ENCODE data around the gene EPHA10.

EPHA10 gene

DNA sequence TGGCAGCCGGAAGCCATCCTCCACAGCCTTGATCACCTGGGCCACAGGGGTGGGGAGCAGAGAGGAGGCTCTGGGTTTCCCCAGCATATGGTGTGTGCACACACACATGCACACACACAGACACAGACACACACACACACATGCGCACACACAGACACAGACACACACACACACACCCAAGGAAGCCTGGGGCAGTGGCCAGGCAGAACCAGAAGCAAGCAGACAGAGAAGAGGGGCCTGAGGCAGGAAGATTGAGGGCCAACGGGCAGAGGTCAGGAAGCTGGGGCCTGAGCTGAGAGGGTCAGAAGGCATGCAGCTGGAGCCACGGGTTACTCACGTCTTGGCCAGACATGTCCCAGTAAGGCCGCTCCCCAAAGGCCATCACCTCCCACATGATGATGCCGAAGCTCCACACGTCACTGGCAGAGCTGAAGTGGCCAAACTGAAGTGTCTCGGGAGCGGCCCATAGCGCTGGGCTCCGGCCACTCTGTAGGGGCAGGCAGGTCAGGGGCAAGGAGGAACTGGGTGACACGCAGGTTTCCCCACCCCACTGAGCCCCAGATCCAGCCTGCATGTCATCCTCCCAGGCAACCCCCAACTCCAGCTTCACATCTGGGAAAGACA lies 45.2 kb downstream of the EPHA10 start:
- TF ChIP-seq, protein P1, sequence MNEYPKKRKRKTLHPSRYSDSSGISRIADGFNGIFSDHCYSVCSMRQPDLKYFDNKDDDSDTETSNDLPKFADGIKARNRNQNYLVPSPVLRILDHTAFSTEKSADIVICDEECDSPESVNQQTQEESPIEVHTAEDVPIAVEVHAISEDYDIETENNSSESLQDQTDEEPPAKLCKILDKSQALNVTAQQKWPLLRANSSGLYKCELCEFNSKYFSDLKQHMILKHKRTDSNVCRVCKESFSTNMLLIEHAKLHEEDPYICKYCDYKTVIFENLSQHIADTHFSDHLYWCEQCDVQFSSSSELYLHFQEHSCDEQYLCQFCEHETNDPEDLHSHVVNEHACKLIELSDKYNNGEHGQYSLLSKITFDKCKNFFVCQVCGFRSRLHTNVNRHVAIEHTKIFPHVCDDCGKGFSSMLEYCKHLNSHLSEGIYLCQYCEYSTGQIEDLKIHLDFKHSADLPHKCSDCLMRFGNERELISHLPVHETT (tag by site-specific recombination; IDR thresholded peaks at IDR 0.05) = no peak
- TF ChIP-seq ZNF560 (tag by site-specific recombination; IDR thresholded peaks at IDR 0.05; ENCODE audit: borderline replicate concordance) (no peak), ZFHX2 (tag by site-specific recombination; conservative IDR thresholded peaks at IDR 0.05) (no peak), ZNF169 (tag by site-specific recombination; IDR thresholded peaks at IDR 0.05) (no peak), ZNF37A (tag by site-specific recombination; IDR thresholded peaks at IDR 0.05) (no peak)
- TF ChIP-seq, protein P2, sequence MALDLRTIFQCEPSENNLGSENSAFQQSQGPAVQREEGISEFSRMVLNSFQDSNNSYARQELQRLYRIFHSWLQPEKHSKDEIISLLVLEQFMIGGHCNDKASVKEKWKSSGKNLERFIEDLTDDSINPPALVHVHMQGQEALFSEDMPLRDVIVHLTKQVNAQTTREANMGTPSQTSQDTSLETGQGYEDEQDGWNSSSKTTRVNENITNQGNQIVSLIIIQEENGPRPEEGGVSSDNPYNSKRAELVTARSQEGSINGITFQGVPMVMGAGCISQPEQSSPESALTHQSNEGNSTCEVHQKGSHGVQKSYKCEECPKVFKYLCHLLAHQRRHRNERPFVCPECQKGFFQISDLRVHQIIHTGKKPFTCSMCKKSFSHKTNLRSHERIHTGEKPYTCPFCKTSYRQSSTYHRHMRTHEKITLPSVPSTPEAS (tag by site-specific recombination; IDR thresholded peaks at IDR 0.05) = peak; percentile 96
- ChIA-PET POLR2A (no interaction called here), CTCF (no interaction called here)

DNA sequence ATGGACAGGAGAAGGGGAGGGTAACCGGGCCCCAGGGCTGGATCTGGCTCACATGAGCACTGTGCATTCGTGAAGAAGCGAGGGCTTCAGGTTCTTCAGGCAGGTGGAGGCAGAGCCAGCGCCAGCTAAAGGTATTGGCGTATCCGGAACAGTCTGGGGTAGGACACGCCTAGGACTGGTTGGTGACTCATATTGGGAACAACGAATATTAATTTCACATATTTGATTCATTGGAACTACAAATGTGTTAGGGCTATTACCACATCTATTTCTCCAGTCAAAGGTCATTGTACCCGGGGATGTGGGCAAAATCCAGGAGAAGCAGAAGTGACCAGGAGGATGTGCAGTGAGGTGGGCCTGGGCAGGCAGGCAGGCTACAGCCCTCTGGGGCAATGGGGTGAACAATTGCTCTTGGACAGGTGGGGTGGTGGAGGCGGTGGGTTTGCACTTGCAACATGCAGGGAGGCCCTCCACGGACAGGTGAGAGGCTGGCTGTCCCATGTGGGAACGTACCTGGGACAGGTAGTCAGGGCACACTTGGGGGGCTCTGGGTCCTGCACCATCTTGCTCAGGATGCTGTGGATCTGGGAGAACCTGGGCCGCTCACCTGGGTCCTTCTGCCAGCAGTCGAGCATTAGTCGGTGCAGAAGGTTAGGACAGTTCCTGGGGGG lies 45.9 kb downstream of the EPHA10 start:
- ChIA-PET CTCF (interaction anchor here (0.6 kb wide), 1 partner anchor 8 kb away, joined by 4 read pairs; no protein-coding TSS in a partner anchor), POLR2A (no interaction called here)
- no peak for TF ChIP-seq ZNF473 (tag by site-specific recombination; IDR thresholded peaks at IDR 0.05)
- no peaks in the 10 kb centered on the region for H3K9me3 ChIP-seq (ENCODE audit: control insufficient read depth, insufficient read depth, low read depth, low read length)
- H3K4me3 ChIP-seq (ENCODE audit: low read depth, low read length) = no peak overlapping the region
- no peaks in the 10 kb centered on the region for H3K36me3 ChIP-seq (ENCODE audit: control insufficient read depth in 2 of 2, insufficient read depth in 1 of 2, low read length in 2 of 2)
- H3K4me1 ChIP-seq (ENCODE audit: control insufficient read depth, insufficient read depth, low read length) = no peaks in the 10 kb centered on the region
- no peak overlapping the region for H3K27ac ChIP-seq (ENCODE audit: extremely low read depth, low read depth, low read length)

More for the DNA sequence above, 45.2 kb downstream of the EPHA10 start:
- no peaks in the 10 kb centered on the region for H3K4me1 ChIP-seq (ENCODE audit: control insufficient read depth, insufficient read depth, low read length)
- no peak overlapping the region for H3K4me3 ChIP-seq (ENCODE audit: low read depth, low read length)
- H3K27ac ChIP-seq (ENCODE audit: extremely low read depth, low read depth, low read length) = no peak overlapping the region
- H3K36me3 ChIP-seq (ENCODE audit: control insufficient read depth in 2 of 2, insufficient read depth in 1 of 2, low read length in 2 of 2) = no peaks in the 10 kb centered on the region
- H3K9me3 ChIP-seq (ENCODE audit: control insufficient read depth, insufficient read depth, low read depth, low read length) = no peaks in the 10 kb centered on the region

DNA sequence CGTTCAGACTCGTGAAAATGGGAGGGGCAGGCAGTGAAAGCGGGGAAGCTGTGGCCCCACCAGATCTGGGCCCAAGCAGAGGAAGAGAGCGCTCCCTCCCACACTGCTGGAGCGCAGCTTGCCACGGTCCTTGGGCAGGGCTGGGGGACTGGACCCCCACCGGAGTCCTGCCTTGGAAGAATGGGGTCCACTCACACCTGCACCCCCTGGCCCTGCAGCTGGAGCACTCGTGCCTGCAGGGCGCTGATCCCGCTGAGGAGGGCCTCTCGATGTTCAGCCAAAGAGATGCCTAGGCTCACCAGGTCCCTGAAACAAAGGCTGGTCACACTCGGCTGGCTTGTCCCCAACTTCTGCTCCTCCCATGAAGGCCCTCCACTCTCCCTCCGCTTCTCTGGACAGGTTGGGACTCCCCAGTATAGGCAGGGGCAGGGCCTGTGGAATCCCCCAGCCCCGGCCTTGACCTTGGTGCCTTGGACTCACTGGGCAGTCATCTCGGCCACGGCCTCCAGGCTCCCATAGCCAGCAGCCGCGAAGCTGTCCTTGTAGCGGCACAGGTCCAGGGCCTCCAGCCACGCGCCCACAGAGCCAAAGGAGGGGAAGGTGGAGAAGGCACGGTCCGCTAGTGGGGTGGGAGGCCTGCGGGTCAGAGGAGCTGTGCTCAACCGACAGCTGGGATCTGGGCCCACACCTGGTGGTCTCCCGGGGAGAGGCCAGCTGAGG lies 46.6 kb downstream of the EPHA10 start:
- ChIA-PET POLR2A (no interaction called here), CTCF (interaction anchor here (0.6 kb wide), 1 partner anchor 9 kb away, joined by 4 read pairs; no protein-coding TSS in a partner anchor)

More for the DNA sequence above, 46.6 kb downstream of the EPHA10 start:
- H3K9me3 ChIP-seq (ENCODE audit: control insufficient read depth, insufficient read depth, low read depth, low read length) = no peaks in the 10 kb centered on the region
- no peaks in the 10 kb centered on the region for H3K36me3 ChIP-seq (ENCODE audit: control insufficient read depth in 2 of 2, insufficient read depth in 1 of 2, low read length in 2 of 2)
- TF ChIP-seq, protein P3, sequence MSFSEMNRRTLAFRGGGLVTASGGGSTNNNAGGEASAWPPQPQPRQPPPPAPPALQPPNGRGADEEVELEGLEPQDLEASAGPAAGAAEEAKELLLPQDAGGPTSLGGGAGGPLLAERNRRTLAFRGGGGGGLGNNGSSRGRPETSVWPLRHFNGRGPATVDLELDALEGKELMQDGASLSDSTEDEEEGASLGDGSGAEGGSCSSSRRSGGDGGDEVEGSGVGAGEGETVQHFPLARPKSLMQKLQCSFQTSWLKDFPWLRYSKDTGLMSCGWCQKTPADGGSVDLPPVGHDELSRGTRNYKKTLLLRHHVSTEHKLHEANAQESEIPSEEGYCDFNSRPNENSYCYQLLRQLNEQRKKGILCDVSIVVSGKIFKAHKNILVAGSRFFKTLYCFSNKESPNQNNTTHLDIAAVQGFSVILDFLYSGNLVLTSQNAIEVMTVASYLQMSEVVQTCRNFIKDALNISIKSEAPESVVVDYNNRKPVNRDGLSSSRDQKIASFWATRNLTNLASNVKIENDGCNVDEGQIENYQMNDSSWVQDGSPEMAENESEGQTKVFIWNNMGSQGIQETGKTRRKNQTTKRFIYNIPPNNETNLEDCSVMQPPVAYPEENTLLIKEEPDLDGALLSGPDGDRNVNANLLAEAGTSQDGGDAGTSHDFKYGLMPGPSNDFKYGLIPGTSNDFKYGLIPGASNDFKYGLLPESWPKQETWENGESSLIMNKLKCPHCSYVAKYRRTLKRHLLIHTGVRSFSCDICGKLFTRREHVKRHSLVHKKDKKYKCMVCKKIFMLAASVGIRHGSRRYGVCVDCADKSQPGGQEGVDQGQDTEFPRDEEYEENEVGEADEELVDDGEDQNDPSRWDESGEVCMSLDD (tag by site-specific recombination; IDR thresholded peaks at IDR 0.05) = no peak
- TF ChIP-seq, protein P4, sequence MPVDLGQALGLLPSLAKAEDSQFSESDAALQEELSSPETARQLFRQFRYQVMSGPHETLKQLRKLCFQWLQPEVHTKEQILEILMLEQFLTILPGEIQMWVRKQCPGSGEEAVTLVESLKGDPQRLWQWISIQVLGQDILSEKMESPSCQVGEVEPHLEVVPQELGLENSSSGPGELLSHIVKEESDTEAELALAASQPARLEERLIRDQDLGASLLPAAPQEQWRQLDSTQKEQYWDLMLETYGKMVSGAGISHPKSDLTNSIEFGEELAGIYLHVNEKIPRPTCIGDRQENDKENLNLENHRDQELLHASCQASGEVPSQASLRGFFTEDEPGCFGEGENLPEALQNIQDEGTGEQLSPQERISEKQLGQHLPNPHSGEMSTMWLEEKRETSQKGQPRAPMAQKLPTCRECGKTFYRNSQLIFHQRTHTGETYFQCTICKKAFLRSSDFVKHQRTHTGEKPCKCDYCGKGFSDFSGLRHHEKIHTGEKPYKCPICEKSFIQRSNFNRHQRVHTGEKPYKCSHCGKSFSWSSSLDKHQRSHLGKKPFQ (tag by site-specific recombination; IDR thresholded peaks at IDR 0.05) = no peak
- TF ChIP-seq OVOL3 (tag by site-specific recombination; IDR thresholded peaks at IDR 0.05) = no peak
- TF ChIP-seq ZSCAN23 (tag by site-specific recombination; IDR thresholded peaks at IDR 0.05) = no peak
- TF ChIP-seq ZNF747 (tag by site-specific recombination; IDR thresholded peaks at IDR 0.05) = no peak
- no peak for TF ChIP-seq ZNF777 (tag by site-specific recombination; IDR thresholded peaks at IDR 0.05; ENCODE audit: borderline replicate concordance)
- no peak for TF ChIP-seq ZNF549 (tag by site-specific recombination; IDR thresholded peaks at IDR 0.05)
- TF ChIP-seq, protein P5, sequence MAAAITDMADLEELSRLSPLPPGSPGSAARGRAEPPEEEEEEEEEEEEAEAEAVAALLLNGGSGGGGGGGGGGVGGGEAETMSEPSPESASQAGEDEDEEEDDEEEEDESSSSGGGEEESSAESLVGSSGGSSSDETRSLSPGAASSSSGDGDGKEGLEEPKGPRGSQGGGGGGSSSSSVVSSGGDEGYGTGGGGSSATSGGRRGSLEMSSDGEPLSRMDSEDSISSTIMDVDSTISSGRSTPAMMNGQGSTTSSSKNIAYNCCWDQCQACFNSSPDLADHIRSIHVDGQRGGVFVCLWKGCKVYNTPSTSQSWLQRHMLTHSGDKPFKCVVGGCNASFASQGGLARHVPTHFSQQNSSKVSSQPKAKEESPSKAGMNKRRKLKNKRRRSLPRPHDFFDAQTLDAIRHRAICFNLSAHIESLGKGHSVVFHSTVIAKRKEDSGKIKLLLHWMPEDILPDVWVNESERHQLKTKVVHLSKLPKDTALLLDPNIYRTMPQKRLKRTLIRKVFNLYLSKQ (tag by site-specific recombination; IDR thresholded peaks at IDR 0.05; ENCODE audit: borderline replicate concordance) = no peak
- no peaks in the 10 kb centered on the region for H3K4me1 ChIP-seq (ENCODE audit: control insufficient read depth, insufficient read depth, low read length)
- H3K4me3 ChIP-seq (ENCODE audit: low read depth, low read length) = no peak overlapping the region
- H3K27ac ChIP-seq (ENCODE audit: extremely low read depth, low read depth, low read length) = no peak overlapping the region
